HL-60/S4 treated with retinoic acid at 250 ng/mL for 4 days and 3 days (cell line): ENCODE results near the gene NUMA1.

Source experiments
- in situ Hi-C: fragments of 300-500 bp; cut with MboI; formaldehyde crosslinking; loops from 2 replicates; pipeline ENCODE4 v1.7.0; 2022; ENCODE audit warnings: low sequenced_read_pairs

The NUMA1 gene

GRCh38 chr11:72080326-72081183 is at the start of gene NUMA1, which contains the start of gene LRRC51:
Gene NUMA1, minus strand, starts transcription at chr11:72080542. Its CDS starts 44,599 bp downstream, at chr11:72035943.
Gene LRRC51, plus strand, starts transcription at chr11:72080850. Its CDS starts 8,234 bp downstream, at chr11:72089084.
- in situ Hi-C loops = no loop called here

GRCh38 chr11:72129381-72129780 is 49.0 kb upstream of the NUMA1 start:
- in situ Hi-C loops = no loop called here

GRCh38 chr11:72127923-72128322 is 47.6 kb upstream of the NUMA1 start:
- in situ Hi-C loops = no loop called here

GRCh38 chr11:72125956-72126355 is 45.6 kb upstream of the NUMA1 start:
- in situ Hi-C loops = no loop called here

- in situ Hi-C loops = no loop called here
Measured at GRCh38 chr11:72124046-72124445, 43.7 kb upstream of the NUMA1 start.

- in situ Hi-C loops = no loop called here
Measured at GRCh38 chr11:72123117-72123653, 42.8 kb upstream of the NUMA1 start.

GRCh38 chr11:72122607-72123006 is 42.3 kb upstream of the NUMA1 start:
- in situ Hi-C loops = no loop called here

- in situ Hi-C loops = no loop called here
Measured at GRCh38 chr11:72120930-72121329, 40.6 kb upstream of the NUMA1 start.

- in situ Hi-C loops = no loop called here
Measured at GRCh38 chr11:72119198-72119597, 38.9 kb upstream of the NUMA1 start.

GRCh38 chr11:72116019-72116755 is 35.8 kb upstream of the NUMA1 start:
- in situ Hi-C loops = no loop called here

- in situ Hi-C loops = no loop called here
Measured at GRCh38 chr11:72114570-72114969, 34.2 kb upstream of the NUMA1 start.

- in situ Hi-C loops = no loop called here
Measured at GRCh38 chr11:72112978-72113808, 32.9 kb upstream of the NUMA1 start.

GRCh38 chr11:72112143-72112977 is 32.0 kb upstream of the NUMA1 start, which contains the start of gene ANAPC15:
Gene ANAPC15, minus strand, starts transcription at chr11:72112695. Its CDS starts 1,419 bp downstream, at chr11:72111276.
- in situ Hi-C loops = no loop called here

GRCh38 chr11:72111300-72112142 is 31.2 kb upstream of the NUMA1 start:
- in situ Hi-C loops = no loop called here

- in situ Hi-C loops = loop anchor here (5.0 kb wide), 1 partner anchor 41 kb away; no protein-coding TSS in a partner anchor
Measured at GRCh38 chr11:72105888-72106287, 25.5 kb upstream of the NUMA1 start, which contains the start of gene TOMT. Gene TOMT, plus strand, starts transcription at chr11:72105924. Its CDS starts 28 bp downstream, at chr11:72105952.

- in situ Hi-C loops = no loop called here
Measured at GRCh38 chr11:72103754-72104167, 23.4 kb upstream of the NUMA1 start.

GRCh38 chr11:72102946-72103753 is 22.8 kb upstream of the NUMA1 start, which contains the start of gene LAMTOR1:
Gene LAMTOR1, minus strand, starts transcription at chr11:72103297. Its CDS starts 73 bp downstream, at chr11:72103224.
- in situ Hi-C loops = no loop called here

GRCh38 chr11:72102631-72102945 is 22.2 kb upstream of the NUMA1 start:
- in situ Hi-C loops = no loop called here
